ENCODE data around the gene NAA16.

GRCh38 chr13:41267106-41267505, 44.0 kb upstream of the NAA16 start:
- TF ChIP-seq CTCF (IDR thresholded peaks at IDR 0.05; ENCODE audit: poor library complexity) (no peak), EZH2phosphoT487 (IDR thresholded peaks at IDR 0.05; ENCODE audit: low read depth, severe bottlenecking, unreplicated experiment) (no peak), EZH2 (IDR thresholded peaks at IDR 0.05; ENCODE audit: borderline replicate concordance) (no peak)
